Measurements from ENCODE around the gene ACYP1. TPM values are rescaled to one million over a fixed set of nuclear protein-coding genes. Genes with fewer than 3 reads are reported as not detected.

Gene ACYP1
- total and polyA plus RNA-seq, 2 donors (not counting 3 experiments of a cell fraction or from before 2014, with no cell fraction given) = 30.2 to 37.5 TPM

- CTCF ChIA-PET = interaction anchor here (1.2 to 2.4 kb wide), 2 partner anchors 16 to 47 kb away, joined by 3 to 7 read pairs; no protein-coding TSS in a partner anchor
- Histone ChIP-seq H3K9ac (replicated peaks; ENCODE audit: extremely low read depth, insufficient read depth, low read length) (no peak overlapping the region), H3K4me3 (replicated peaks in 1 of 3; ENCODE audit: insufficient read depth in 1 of 3, low read depth in 1 of 3, low read length in 3 of 3) (no peak overlapping the region), H3K36me3 (ENCODE audit: control insufficient read depth in 2 of 2, extremely low read depth in 1 of 2, insufficient read depth in 2 of 2, low read length in 2 of 2) (no peaks in the 10 kb centered on the region), H3K4me2 (ENCODE audit: insufficient read depth, low read length) (no peak overlapping the region), H4K20me1 (replicated peaks; ENCODE audit: control insufficient read depth, extremely low read depth, insufficient read depth, low read length) (no peaks in the 10 kb centered on the region), H3K27me3 (ENCODE audit: control insufficient read depth in 2 of 2, insufficient read depth in 2 of 2, low read length in 2 of 2) (no peaks in the 10 kb centered on the region), H3K27ac (ENCODE audit: insufficient read depth, low read depth, low read length) (no peak overlapping the region), H2AFZ (ENCODE audit: low read depth, low read length) (no peak overlapping the region), H3K9me1 (replicated peaks; ENCODE audit: control insufficient read depth, extremely low read depth, insufficient read depth, low read length) (no peaks in the 10 kb centered on the region), H3K79me2 (ENCODE audit: control insufficient read depth, insufficient read depth, low read length) (peaks cover 5% of the 10 kb centered on the region), H3K9me3 (replicated peaks; ENCODE audit: control insufficient read depth, insufficient read depth, low read length) (no peaks in the 10 kb centered on the region), H3K4me1 (ENCODE audit: control insufficient read depth, extremely low read depth, insufficient read depth, low read length) (peaks cover 24% of the 10 kb centered on the region)
- POLR2A ChIA-PET = no interaction called here
- DNase-seq (ENCODE audit: low read depth, low spot score) (no peak), FAIRE-seq (no peak)
- dilution Hi-C loops (cut with MboI; ENCODE audit: extremely low pct_ligation_motif_present, low sequenced_read_pairs) = no loop called here
- intact Hi-C loops (cut with micrococcal nuclease) = no loop called here
- no TSS peak for BruUV-seq (replicated peaks)
- TF ChIP-seq FOS (IDR thresholded peaks at IDR 0.05; ENCODE audit: borderline replicate concordance, insufficient read depth, low read length) (no peak), EZH2 (IDR thresholded peaks at IDR 0.05; ENCODE audit: borderline replicate concordance, low read depth, low read length, severe bottlenecking) (no peak), POLR2A (IDR thresholded peaks at IDR 0.05; ENCODE audit: low read depth, low read length) (no peak), JUN (IDR thresholded peaks at IDR 0.05; ENCODE audit: borderline replicate concordance, insufficient read depth, insufficient read length, low read depth) (no peak), MYC (IDR thresholded peaks at IDR 0.05; ENCODE audit: low read depth, low read length) (no peak), MAX (IDR thresholded peaks at IDR 0.05; ENCODE audit: insufficient read depth, insufficient read length) (no peak)
These were observed 22.9 kb downstream of the ACYP1 start for GRCh38 chr14:75040959-75041358.

GRCh38 chr14:75040507-75040906 lies 23.3 kb downstream of the ACYP1 start:
- H3K4me2 ChIP-seq (ENCODE audit: insufficient read depth, low read length) = no peak overlapping the region
- no peaks in the 10 kb centered on the region for H3K9me3 ChIP-seq (replicated peaks; ENCODE audit: control insufficient read depth, insufficient read depth, low read length)
- FAIRE-seq (no peak), DNase-seq (ENCODE audit: low read depth, low spot score) (no peak)
- peaks cover 24% of the 10 kb centered on the region for H3K4me1 ChIP-seq (ENCODE audit: control insufficient read depth, extremely low read depth, insufficient read depth, low read length)
- no peak overlapping the region for H3K9ac ChIP-seq (replicated peaks; ENCODE audit: extremely low read depth, insufficient read depth, low read length)
- no peak overlapping the region for H3K27ac ChIP-seq (ENCODE audit: insufficient read depth, low read depth, low read length)
- ChIA-PET POLR2A (no interaction called here), CTCF (interaction anchor here (2.4 kb wide), 1 partner anchor 16 kb away, joined by 7 read pairs; no protein-coding TSS in a partner anchor)
- BruUV-seq (replicated peaks) = no TSS peak
- H3K27me3 ChIP-seq (ENCODE audit: control insufficient read depth in 2 of 2, insufficient read depth in 2 of 2, low read length in 2 of 2) = no peaks in the 10 kb centered on the region
- peaks cover 5% of the 10 kb centered on the region for H3K79me2 ChIP-seq (ENCODE audit: control insufficient read depth, insufficient read depth, low read length)
- no peak overlapping the region for H3K4me3 ChIP-seq (replicated peaks in 1 of 3; ENCODE audit: insufficient read depth in 1 of 3, low read depth in 1 of 3, low read length in 3 of 3)
- H2AFZ ChIP-seq (ENCODE audit: low read depth, low read length) = no peak overlapping the region
- TF ChIP-seq MAX (IDR thresholded peaks at IDR 0.05; ENCODE audit: insufficient read depth, insufficient read length) (no peak), POLR2AphosphoS5 (IDR thresholded peaks at IDR 0.05; ENCODE audit: insufficient read depth, low read depth, low read length) (no peak), MYC (IDR thresholded peaks at IDR 0.05; ENCODE audit: low read depth, low read length) (no peak), FOS (IDR thresholded peaks at IDR 0.05; ENCODE audit: borderline replicate concordance, insufficient read depth, low read length) (no peak)
- no peaks in the 10 kb centered on the region for H4K20me1 ChIP-seq (replicated peaks; ENCODE audit: control insufficient read depth, extremely low read depth, insufficient read depth, low read length)
- dilution Hi-C loops (cut with MboI; ENCODE audit: extremely low pct_ligation_motif_present, low sequenced_read_pairs) = no loop called here
- intact Hi-C loops (cut with micrococcal nuclease) = no loop called here
- H3K36me3 ChIP-seq (ENCODE audit: control insufficient read depth in 2 of 2, extremely low read depth in 1 of 2, insufficient read depth in 2 of 2, low read length in 2 of 2) = no peaks in the 10 kb centered on the region
- no peaks in the 10 kb centered on the region for H3K9me1 ChIP-seq (replicated peaks; ENCODE audit: control insufficient read depth, extremely low read depth, insufficient read depth, low read length)
